T-cell (primary cell): ENCODE results near the gene SAYSD1. TPM values are rescaled to one million over a fixed set of nuclear protein-coding genes. Genes with fewer than 3 reads are reported as not detected.
"Not testable (repeated sequence)": the region's sequence is repeated elsewhere in the genome, so short reads cannot be mapped to it uniquely, and the experiment has no call there.

ENCODE experiments used
- ATAC-seq, 4 experiments: fragments of 200-7000 bp in 3 of 4; fragments of 150-1000 bp in 1 of 4; cut with Tn5 transposase; replicated peaks in 1 of 4; 1 replicate in 3 of 4; 2 replicates in 1 of 4; pipeline ENCODE4 v1.10.0; 2021; ENCODE audit warnings: moderate library complexity in 3 of 4, mild to moderate bottlenecking in 2 of 4, moderate number of reproducible peaks in 1 of 4
- CTCF ChIA-PET, 2 donors: fragments of 300-600 bp; sonication (Branson Sonifier 250); formaldehyde crosslinking; loops; one replicate each; lab custom pipeline; 2022; ENCODE audit warnings: antibody characterized with exemption in 2 of 2; lab: Charles Lee
- POLR2A ChIA-PET, 2 donors: fragments of 300-600 bp; sonication (Branson Sonifier 250); formaldehyde crosslinking; loops; one replicate each; lab custom pipeline; 2022; ENCODE audit warnings: antibody characterized with exemption in 2 of 2; lab: Charles Lee
- DNase-seq, 35 experiments: peaks; one replicate each; pipeline versions ENCODE4 v3.0.0 to v3.0.0-alpha.2; 2013 to 2023
- H3K27ac ChIP-seq: one replicate; pipeline ENCODE4 v1.5.1; 2013; ENCODE audit warnings: low read length
- H3K27me3 ChIP-seq, 2 experiments: replicated peaks in 1 of 2; 1 replicate in 1 of 2; 2 replicates in 1 of 2; pipeline versions ENCODE4 v1.6.1 to v1.7.0; 2013; ENCODE audit warnings: low read length in 1 of 2, mixed read lengths in 1 of 2; ENCODE audit not compliant: control insufficient read depth in 2 of 2, insufficient read depth in 2 of 2; ENCODE audit errors: extremely low read depth in 1 of 2
- H3K36me3 ChIP-seq, 2 donors: 1 replicate in 1 of 2; 2 replicates in 1 of 2; pipeline versions ENCODE4 v1.6.1 to v1.7.0; 2013; ENCODE audit warnings: low read length in 1 of 2; ENCODE audit not compliant: control insufficient read depth in 2 of 2, insufficient read depth in 1 of 2; ENCODE audit errors: extremely low read depth in 1 of 2
- H3K4me1 ChIP-seq, 2 experiments: 1 replicate in 1 of 2; 2 replicates in 1 of 2; pipeline versions ENCODE4 v1.6.1 to v1.7.0; 2013; ENCODE audit warnings: low read length in 2 of 2, mixed read lengths in 1 of 2; ENCODE audit not compliant: insufficient read depth in 2 of 2, control insufficient read depth in 1 of 2; ENCODE audit errors: extremely low read depth in 1 of 2
- H3K4me3 ChIP-seq, 2 donors: 1 replicate in 1 of 2; 2 replicates in 1 of 2; pipeline versions ENCODE4 v1.5.1 to v1.7.0; 2013; ENCODE audit warnings: mild to moderate bottlenecking in 2 of 2, low read length in 1 of 2, moderate library complexity in 1 of 2; ENCODE audit not compliant: control insufficient read depth in 1 of 2; ENCODE audit errors: extremely low read depth in 1 of 2
- H3K9me3 ChIP-seq: 2 replicates; pipeline ENCODE4 v1.7.0; 2013
- H3K27ac Mint-ChIP-seq, 2 donors: one replicate each; pipeline ENCODE4 v1.8.0; 2020 to 2021; ENCODE audit warnings: mild to moderate bottlenecking in 2 of 2, mixed read lengths in 2 of 2
- H3K27me3 Mint-ChIP-seq, 2 donors: one replicate each; pipeline ENCODE4 v1.8.0; 2021 to 2022; ENCODE audit warnings: mixed read lengths in 2 of 2
- H3K36me3 Mint-ChIP-seq: one replicate; pipeline ENCODE4 v1.8.0; 2021; ENCODE audit warnings: mixed read lengths
- H3K4me1 Mint-ChIP-seq, 3 donors: one replicate each; pipeline ENCODE4 v1.8.0; 2020 to 2022; ENCODE audit warnings: mixed read lengths in 3 of 3, mild to moderate bottlenecking in 1 of 3
- H3K4me3 Mint-ChIP-seq, 3 donors: one replicate each; pipeline ENCODE4 v1.8.0; 2020 to 2022; ENCODE audit warnings: mild to moderate bottlenecking in 3 of 3, mixed read lengths in 3 of 3, moderate library complexity in 3 of 3
- H3K9me3 Mint-ChIP-seq, 3 donors: one replicate each; pipeline ENCODE4 v1.8.0; 2020 to 2022; ENCODE audit warnings: mixed read lengths in 3 of 3
- WGBS: methylation state at CpG from one replicate; pipeline ENCODE4 v1.1.5; 2013; ENCODE audit warnings: missing lambda C conversion rate; ENCODE audit not compliant: insufficient coverage; 5-methylcytosine and 5-hydroxymethylcytosine counted together
- total RNA-seq, 35 experiments: library from RNA in 6 of 35; stranded (reverse) in 6 of 35; fragments of 120-200 nt in 1 of 35; gene quantifications; one replicate each; pipeline versions ENCODE4 v1.2.1 to v1.2.4 and lab custom pipeline; 2013 to 2026

SAYSD1 gene
- total RNA-seq, 5 donors from 2014 or later (not counting 1 experiment from before 2014, with no cell fraction given): 14.0 to 25.4 (median 19.2) TPM

- Histone ChIP-seq H3K36me3 (no peaks in the 10 kb centered on the region), H3K27ac (no peak overlapping the region), H3K4me1 (peaks cover 4 to 6% of the 10 kb centered on the region in 2 experiments), H3K4me3 (no peak overlapping the region), H3K9me3 (no peaks in the 10 kb centered on the region), H3K27me3 (peaks cover 0 to 5% of the 10 kb centered on the region in 2 experiments)
- Mint-ChIP-seq H3K36me3 (no peaks in the 10 kb centered on the region), H3K27me3 (peaks cover 5 to 23% of the 10 kb centered on the region in 2 donors), H3K9me3 (no peaks in the 10 kb centered on the region), H3K4me3 (no peak overlapping the region), H3K27ac (no peak overlapping the region), H3K4me1 (peaks cover 14 to 28% (median 15%) of the 10 kb centered on the region in 3 donors)
- ChIA-PET CTCF (no interaction called here), POLR2A (no interaction called here)
- no peak for ATAC-seq
- WGBS: 20% methylated on average over 1 of the region's 3 CpGs
- DNase-seq: no peak
Measured at GRCh38 chr6:39151211-39151610, 36.2 kb upstream of the SAYSD1 start.

GRCh38 chr6:39144481-39145173, 29.6 kb upstream of the SAYSD1 start:
- no peak overlapping the region for H3K4me3 ChIP-seq
- no peaks in the 10 kb centered on the region for H3K36me3 ChIP-seq
- H3K27me3 ChIP-seq: peaks cover 0 to 6% of the 10 kb centered on the region in 2 experiments
- Mint-ChIP-seq H3K4me1 (peaks cover 12 to 18% (median 18%) of the 10 kb centered on the region in 3 donors), H3K36me3 (peaks cover 4% of the 10 kb centered on the region), H3K4me3 (peak overlapping the region in 1 of 3 donors; percentile 11), H3K27me3 (peaks cover 0 to 19% of the 10 kb centered on the region in 2 donors), H3K9me3 (peaks cover 0 to 4% (median 4%) of the 10 kb centered on the region in 3 donors), H3K27ac (peak overlapping the region; percentile 53 to 61)
- no peak for ATAC-seq
- no peak overlapping the region for H3K27ac ChIP-seq
- POLR2A ChIA-PET: no interaction called here
- CTCF ChIA-PET: no interaction called here
- no peak for DNase-seq
- WGBS: 100% methylated on average over 1 of the region's 1 CpG
- H3K4me1 ChIP-seq: peaks cover 0 to 3% of the 10 kb centered on the region in 2 experiments
- H3K9me3 ChIP-seq: no peaks in the 10 kb centered on the region

- Mint-ChIP-seq H3K4me1 (peaks cover 12 to 18% (median 18%) of the 10 kb centered on the region in 3 donors), H3K9me3 (peaks cover 0 to 13% (median 4%) of the 10 kb centered on the region in 3 donors), H3K27me3 (peaks cover 0 to 15% of the 10 kb centered on the region in 2 donors), H3K36me3 (peaks cover 4% of the 10 kb centered on the region), H3K4me3 (peak overlapping the region; percentile 22 to 68 (median 67)), H3K27ac (peak overlapping the region; percentile 85 to 95)
- Histone ChIP-seq H3K27me3 (peaks cover 0 to 9% of the 10 kb centered on the region in 2 experiments), H3K27ac (peak overlapping the region; percentile 53), H3K4me3 (no peak overlapping the region), H3K36me3 (no peaks in the 10 kb centered on the region), H3K9me3 (no peaks in the 10 kb centered on the region), H3K4me1 (peaks cover 0 to 3% of the 10 kb centered on the region in 2 experiments)
- DNase-seq (peak in 12 of 35 experiments; percentile 2 to 40 (median 12)), ATAC-seq (peak in 2 of 4 experiments; percentile 82 to 88)
- 68% methylated on average over 10 of the region's 13 CpGs for whole genome bisulfite sequencing
- ChIA-PET CTCF (no interaction called here), POLR2A (no interaction called here)
Measured at GRCh38 chr6:39143238-39143930, 28.4 kb upstream of the SAYSD1 start.

- WGBS: 44% methylated on average over 4 of the region's 7 CpGs
- no peaks in the 10 kb centered on the region for H3K9me3 ChIP-seq
- ChIA-PET CTCF (no interaction called here), POLR2A (interaction anchor here in 1 of 2 donors (0.7 kb wide), 1 partner anchor 12 kb away, joined by 3 read pairs; no protein-coding TSS in a partner anchor)
- H3K27ac ChIP-seq: no peak overlapping the region
- peaks cover 0 to 3% of the 10 kb centered on the region in 2 experiments for H3K4me1 ChIP-seq
- Mint-ChIP-seq H3K27me3 (peaks cover 0 to 11% of the 10 kb centered on the region in 2 donors), H3K4me1 (peaks cover 12 to 18% (median 18%) of the 10 kb centered on the region in 3 donors), H3K27ac (no peak overlapping the region), H3K4me3 (no peak overlapping the region), H3K36me3 (peaks cover 4% of the 10 kb centered on the region), H3K9me3 (peaks cover 4 to 20% (median 5%) of the 10 kb centered on the region in 3 donors)
- no peak overlapping the region for H3K4me3 ChIP-seq
- ATAC-seq (no peak), DNase-seq (no peak)
- H3K27me3 ChIP-seq: peaks cover 0 to 9% of the 10 kb centered on the region in 2 experiments
- no peaks in the 10 kb centered on the region for H3K36me3 ChIP-seq
Measured at GRCh38 chr6:39140556-39141167, 25.7 kb upstream of the SAYSD1 start.

GRCh38 chr6:39137245-39137644, 22.3 kb upstream of the SAYSD1 start:
- ChIA-PET POLR2A (no interaction called here), CTCF (no interaction called here)
- Histone ChIP-seq H3K27me3 (peaks cover 0 to 6% of the 10 kb centered on the region in 2 experiments), H3K4me1 (no peaks in the 10 kb centered on the region), H3K9me3 (no peaks in the 10 kb centered on the region), H3K27ac (no peak overlapping the region), H3K4me3 (no peak overlapping the region), H3K36me3 (no peaks in the 10 kb centered on the region)
- peaks cover 0 to under 1% (median 0%) of the 10 kb centered on the region in 3 donors for H3K4me1 Mint-ChIP-seq
- no peaks in the 10 kb centered on the region for H3K36me3 Mint-ChIP-seq
- WGBS: no CpG with 5 or more reads among the region's 2 CpGs
- peaks cover 0 to 11% of the 10 kb centered on the region in 2 donors for H3K27me3 Mint-ChIP-seq
- H3K27ac Mint-ChIP-seq: no peak overlapping the region
- peaks cover 0 to 16% (median 5%) of the 10 kb centered on the region in 3 donors for H3K9me3 Mint-ChIP-seq
- peak in 16 of 35 experiments; percentile 3 to 58 (median 14) for DNase-seq
- ATAC-seq: no peak
- no peak overlapping the region for H3K4me3 Mint-ChIP-seq

- H3K4me3 ChIP-seq, H3K4me1 ChIP-seq, H3K4me1 Mint-ChIP-seq, H3K27ac ChIP-seq, H3K9me3 ChIP-seq, ATAC-seq, DNase-seq, H3K4me3 Mint-ChIP-seq, CTCF ChIA-PET, H3K36me3 Mint-ChIP-seq, H3K27me3 ChIP-seq, H3K36me3 ChIP-seq, POLR2A ChIA-PET, H3K27ac Mint-ChIP-seq: not testable (repeated sequence)
- H3K9me3 Mint-ChIP-seq: peaks cover 0 to 20% (median 5%) of the 10 kb centered on the region in 3 donors
- H3K27me3 Mint-ChIP-seq: peaks cover 0 to 14% of the 10 kb centered on the region in 2 donors
- WGBS: 69% methylated on average over 5 of the region's 7 CpGs
Measured at GRCh38 chr6:39136207-39136606, 21.2 kb upstream of the SAYSD1 start.
